Omental fat pad (tissue), 4 donors: ENCODE results near the gene STARD4. TPM values are rescaled to one million over a fixed set of nuclear protein-coding genes. Genes with fewer than 3 reads are reported as not detected.

ENCODE experiments used
- ATAC-seq: fragments of 150-250 bp; one replicate; pipeline ENCODE4 v1.9.1; 2016; ENCODE audit warnings: mild to moderate bottlenecking, moderate library complexity; ENCODE audit not compliant: low FRiP score
- DNase-seq: peaks from one replicate; pipeline ENCODE4 v3.0.0-alpha.2; 2019; ENCODE audit warnings: low spot score
- total RNA-seq, 4 donors: library from RNA; depleted of rRNA; stranded (reverse); fragments of >200 nt; gene quantifications; one replicate each; pipeline ENCODE4 v1.1.0, GENCODE V29; 2016
- TF ChIP-seq, protein P1 (sequence below), 3 donors: fragments of 450-650 bp; IDR thresholded peaks; one replicate each; pipeline ENCODE4 v1.5.1; 2016 to 2017; ENCODE audit warnings: antibody characterized with exemption in 3 of 3, mild to moderate bottlenecking in 3 of 3, moderate library complexity in 2 of 3

Gene STARD4
- total RNA-seq, 4 donors from 2014 or later = 7.3 to 27.3 (median 13.5) TPM

GRCh38 chr5:111552896-111553295, 40.6 kb upstream of the STARD4 start:
- TF ChIP-seq, protein P1, sequence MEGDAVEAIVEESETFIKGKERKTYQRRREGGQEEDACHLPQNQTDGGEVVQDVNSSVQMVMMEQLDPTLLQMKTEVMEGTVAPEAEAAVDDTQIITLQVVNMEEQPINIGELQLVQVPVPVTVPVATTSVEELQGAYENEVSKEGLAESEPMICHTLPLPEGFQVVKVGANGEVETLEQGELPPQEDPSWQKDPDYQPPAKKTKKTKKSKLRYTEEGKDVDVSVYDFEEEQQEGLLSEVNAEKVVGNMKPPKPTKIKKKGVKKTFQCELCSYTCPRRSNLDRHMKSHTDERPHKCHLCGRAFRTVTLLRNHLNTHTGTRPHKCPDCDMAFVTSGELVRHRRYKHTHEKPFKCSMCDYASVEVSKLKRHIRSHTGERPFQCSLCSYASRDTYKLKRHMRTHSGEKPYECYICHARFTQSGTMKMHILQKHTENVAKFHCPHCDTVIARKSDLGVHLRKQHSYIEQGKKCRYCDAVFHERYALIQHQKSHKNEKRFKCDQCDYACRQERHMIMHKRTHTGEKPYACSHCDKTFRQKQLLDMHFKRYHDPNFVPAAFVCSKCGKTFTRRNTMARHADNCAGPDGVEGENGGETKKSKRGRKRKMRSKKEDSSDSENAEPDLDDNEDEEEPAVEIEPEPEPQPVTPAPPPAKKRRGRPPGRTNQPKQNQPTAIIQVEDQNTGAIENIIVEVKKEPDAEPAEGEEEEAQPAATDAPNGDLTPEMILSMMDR (IDR thresholded peaks at IDR 0.05) = no peak
- DNase-seq (no peak), ATAC-seq (no peak)

DNA sequence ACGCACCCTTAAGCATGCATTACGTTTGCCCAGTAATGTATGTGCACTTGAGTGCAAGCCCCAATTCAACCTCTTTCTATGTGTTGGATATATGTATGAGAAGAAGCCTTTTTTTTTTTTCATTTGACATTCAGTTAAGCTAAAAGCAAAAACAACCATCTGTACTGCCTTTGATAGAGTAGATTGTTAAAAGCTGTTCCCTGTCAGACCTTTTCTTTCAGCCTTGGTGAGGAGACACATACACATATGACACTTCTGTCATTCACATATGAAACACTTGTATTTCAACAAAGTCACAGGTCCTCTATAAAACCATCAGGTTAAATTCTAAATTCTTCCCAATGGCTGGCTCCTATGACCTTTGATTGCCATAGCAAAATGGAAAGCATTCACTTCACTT, 40.2 kb upstream of the STARD4 start:
- TF ChIP-seq, protein P1 (IDR thresholded peaks at IDR 0.05) = no peak
- no peak for DNase-seq
- ATAC-seq = no peak

DNA sequence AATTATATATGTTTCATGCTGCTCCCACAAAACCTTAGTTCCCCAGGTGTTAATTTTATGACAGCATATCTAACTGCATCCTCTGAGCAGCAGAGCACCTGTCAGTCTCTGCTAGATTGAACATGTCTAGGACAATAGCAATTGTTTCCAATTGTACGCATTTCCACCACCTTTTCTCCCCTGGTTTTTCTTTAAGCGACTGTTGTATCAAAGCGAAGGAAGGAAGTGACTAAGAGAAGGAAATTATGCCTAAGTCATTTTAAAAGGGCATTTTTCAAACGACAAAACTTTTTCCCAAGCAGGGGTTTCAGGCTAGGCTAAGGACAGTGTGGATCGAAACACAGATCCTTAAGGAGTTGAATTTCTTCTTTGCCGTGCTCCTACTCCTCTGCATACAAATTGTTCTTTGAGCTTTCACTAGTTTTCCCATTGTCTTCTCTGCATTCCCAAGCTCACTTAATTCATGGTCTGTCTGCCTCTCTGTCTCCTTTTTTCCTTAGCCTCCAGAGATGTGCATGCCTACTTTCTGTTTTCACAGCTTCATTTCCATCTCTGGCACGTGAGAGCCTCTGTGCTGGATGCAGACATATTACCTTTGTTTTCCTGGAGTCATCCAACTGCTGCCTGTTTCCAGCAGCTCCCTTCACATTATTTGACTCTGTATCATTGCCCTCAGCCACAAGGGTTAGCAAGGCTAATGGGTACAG, 39.4 kb upstream of the STARD4 start:
- DNase-seq (no peak), ATAC-seq (no peak)
- TF ChIP-seq, protein P1 (IDR thresholded peaks at IDR 0.05) = no peak

DNA sequence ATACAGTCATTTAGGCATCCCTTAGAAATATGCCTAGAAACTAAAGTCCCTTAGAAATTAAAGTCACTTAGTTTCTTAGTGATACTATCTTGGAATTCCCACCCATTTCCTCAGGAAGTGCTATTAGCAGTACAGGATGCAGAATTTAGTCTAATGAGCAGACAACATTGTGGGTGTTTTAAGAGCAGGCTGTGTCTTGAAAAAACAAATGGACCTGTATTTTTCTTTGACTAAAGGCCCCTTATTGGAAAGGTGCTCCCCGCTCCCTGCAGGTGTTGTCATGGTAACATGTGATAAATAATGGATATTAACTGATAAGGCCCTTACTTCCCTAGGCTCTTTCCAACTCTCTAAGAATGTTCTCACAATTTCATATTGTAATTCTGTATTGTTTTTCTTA, 38.8 kb upstream of the STARD4 start:
- no peak for DNase-seq
- ATAC-seq = no peak
- TF ChIP-seq, protein P1 (IDR thresholded peaks at IDR 0.05) = no peak

- DNase-seq (peak; percentile 84), ATAC-seq (peak; percentile 99)
- TF ChIP-seq, protein P1 (IDR thresholded peaks at IDR 0.05) = peak in 2 of 3 donors; percentile 30 to 60
These were observed 38.1 kb upstream of the STARD4 start for GRCh38 chr5:111550282-111551020.

DNA sequence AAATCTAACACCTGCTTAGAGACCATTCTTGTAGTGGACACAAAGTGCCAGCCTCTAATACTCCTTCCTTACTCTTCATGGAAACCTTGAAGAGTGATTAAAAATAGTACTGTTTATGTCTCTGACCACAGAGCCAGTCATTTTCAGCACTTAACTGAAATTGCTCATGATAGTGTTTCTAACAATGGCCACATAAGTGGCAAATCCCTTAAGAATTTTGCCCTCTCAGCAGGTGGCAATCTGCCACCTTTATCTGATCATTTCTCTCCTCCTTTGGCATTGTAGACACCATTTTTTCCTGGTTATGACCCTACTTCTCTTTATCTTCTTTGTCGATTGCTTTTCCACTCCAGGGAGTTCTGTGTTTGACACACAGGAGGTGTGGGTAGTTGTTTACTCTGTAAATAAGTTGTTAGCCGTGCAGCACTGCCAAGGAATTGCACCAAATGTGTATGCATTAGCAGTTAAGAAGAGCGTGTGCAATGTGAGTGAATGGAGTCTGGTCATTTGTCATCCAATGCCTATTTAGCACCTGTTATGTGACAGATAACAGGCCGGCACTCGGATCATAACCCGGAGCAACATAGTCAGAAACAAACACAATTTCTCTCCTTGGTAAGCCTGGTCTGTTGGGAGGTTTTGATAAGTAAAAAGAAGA, 36.8 kb upstream of the STARD4 start:
- TF ChIP-seq, protein P1 (IDR thresholded peaks at IDR 0.05) = no peak
- DNase-seq = no peak
- ATAC-seq = no peak
